ENCODE results near the gene TNFRSF14. TPM values are rescaled to one million over a fixed set of nuclear protein-coding genes. Genes with fewer than 3 reads are reported as not detected.

Gene TNFRSF14
- total RNA-seq, 1 donor from 2014 or later, result 0.26 TPM

DNA sequence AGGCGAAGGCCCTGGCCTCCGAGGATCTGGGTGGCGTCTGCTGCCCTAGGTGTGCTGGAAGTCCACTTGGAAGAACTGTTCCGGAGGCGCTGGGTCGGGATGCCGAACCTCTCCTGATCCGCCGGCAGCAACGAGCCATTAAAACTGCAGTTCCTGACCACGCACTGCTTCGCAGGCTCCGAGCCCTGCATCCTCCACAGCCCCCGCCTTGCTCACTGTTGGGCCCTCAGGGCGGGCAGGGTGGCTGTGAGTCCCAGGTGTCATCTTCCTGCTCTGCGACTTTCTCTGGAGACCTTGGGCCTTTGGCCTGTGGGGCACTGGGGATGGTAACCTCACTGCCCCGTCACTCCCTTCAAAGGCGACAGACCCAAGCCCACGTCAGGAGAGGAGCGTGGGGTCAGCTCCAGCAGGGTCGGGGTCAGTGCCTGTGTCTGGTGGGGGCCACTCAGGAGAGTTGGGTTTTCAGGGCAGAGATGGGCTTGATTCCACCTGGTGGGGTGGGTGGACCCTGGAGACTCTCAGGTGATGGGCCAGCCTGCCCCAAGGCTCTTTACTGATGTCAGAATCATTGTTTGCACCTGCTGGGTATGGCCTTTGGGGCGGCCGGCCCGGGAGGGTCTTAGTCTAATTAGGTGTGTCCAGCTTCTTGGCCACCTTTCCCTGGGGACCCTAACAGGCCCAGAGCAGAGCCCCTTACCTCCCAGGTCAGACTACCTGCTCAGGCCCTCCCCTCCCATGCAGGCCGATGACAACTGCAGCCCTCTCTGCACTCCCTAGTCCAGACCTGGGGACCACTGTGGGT lies 33.5 kb downstream of the TNFRSF14 start:
- no peak overlapping the region for H3K4me3 Mint-ChIP-seq (ENCODE audit: unreplicated experiment)
- H3K27ac Mint-ChIP-seq (ENCODE audit: unreplicated experiment), result no peak overlapping the region
- no peak for DNase-seq (ENCODE audit: low spot score)
- no peaks in the 10 kb centered on the region for H3K36me3 Mint-ChIP-seq (ENCODE audit: low read depth, unreplicated experiment)
- peaks cover 9% of the 10 kb centered on the region for H3K27me3 Mint-ChIP-seq (ENCODE audit: unreplicated experiment)
- TF ChIP-seq, protein P1, sequence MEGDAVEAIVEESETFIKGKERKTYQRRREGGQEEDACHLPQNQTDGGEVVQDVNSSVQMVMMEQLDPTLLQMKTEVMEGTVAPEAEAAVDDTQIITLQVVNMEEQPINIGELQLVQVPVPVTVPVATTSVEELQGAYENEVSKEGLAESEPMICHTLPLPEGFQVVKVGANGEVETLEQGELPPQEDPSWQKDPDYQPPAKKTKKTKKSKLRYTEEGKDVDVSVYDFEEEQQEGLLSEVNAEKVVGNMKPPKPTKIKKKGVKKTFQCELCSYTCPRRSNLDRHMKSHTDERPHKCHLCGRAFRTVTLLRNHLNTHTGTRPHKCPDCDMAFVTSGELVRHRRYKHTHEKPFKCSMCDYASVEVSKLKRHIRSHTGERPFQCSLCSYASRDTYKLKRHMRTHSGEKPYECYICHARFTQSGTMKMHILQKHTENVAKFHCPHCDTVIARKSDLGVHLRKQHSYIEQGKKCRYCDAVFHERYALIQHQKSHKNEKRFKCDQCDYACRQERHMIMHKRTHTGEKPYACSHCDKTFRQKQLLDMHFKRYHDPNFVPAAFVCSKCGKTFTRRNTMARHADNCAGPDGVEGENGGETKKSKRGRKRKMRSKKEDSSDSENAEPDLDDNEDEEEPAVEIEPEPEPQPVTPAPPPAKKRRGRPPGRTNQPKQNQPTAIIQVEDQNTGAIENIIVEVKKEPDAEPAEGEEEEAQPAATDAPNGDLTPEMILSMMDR (IDR thresholded peaks at IDR 0.05; ENCODE audit: unreplicated experiment), result no peak
- peaks cover 5% of the 10 kb centered on the region for H3K4me1 Mint-ChIP-seq (ENCODE audit: unreplicated experiment)
- H3K9me3 Mint-ChIP-seq (ENCODE audit: unreplicated experiment), result no peaks in the 10 kb centered on the region

DNA sequence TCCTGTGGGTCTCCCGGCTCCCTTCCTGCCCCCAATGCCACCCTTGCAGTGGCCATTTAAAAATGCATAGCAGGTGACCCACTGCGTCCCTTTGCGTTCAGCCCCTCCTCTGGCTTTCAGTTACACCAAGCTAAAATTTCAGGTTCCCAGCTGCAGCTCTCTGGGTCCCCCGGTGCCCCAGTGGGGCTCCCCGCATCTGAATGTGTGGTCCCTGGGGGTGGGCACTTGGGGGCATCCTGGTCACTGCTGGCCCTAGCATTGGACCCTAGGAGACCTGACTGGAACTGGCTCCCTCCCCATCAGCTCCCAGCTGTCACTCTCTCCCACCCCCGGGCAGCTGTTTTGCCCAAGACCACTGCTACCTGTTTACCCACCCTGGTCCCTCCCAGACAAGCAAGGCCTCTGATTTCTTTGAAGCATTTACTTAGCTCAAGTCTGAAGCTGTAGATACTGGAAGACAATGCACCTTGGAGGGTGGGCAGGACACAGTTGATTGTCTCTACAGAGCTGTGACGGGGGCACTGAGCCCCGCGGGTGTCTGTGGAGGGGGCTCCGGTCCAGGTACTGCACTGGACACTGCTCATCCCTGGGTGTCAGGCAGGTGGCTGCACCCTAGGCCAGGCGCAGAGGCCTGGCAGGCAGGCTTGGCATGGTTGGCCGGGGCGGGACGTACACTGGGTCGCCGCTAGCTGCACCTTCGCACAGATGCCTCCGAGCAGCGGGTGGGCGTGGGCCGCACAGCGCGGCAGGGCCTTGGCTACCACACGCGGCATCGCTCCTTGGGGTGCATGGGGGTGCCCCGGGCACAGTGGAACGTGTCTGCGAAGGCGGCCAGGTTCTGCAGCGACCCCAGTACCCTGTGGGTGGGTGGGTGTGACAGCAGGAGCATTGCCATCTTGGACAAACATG lies 34.3 kb downstream of the TNFRSF14 start:
- H3K27me3 Mint-ChIP-seq (ENCODE audit: unreplicated experiment), result peaks cover 8% of the 10 kb centered on the region
- TF ChIP-seq, protein P1 (IDR thresholded peaks at IDR 0.05; ENCODE audit: unreplicated experiment), result no peak

DNA sequence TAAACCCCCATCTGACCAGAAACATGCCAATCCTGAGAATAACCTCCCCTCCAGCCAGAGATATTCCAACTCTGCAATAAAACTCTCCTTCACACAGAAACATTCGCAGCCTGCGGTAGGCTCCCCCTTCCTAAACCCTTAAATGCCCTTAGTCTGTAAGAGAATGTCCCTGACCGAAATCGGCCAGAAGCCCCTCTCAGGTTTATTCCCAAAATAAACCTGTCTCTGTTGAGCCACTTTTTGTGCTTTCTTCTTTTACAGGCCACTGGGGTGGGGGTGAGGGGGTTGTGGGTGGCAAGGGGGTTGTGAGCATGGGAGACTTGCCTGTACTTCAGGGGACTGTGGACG lies 35.0 kb downstream of the TNFRSF14 start:
- no peaks in the 10 kb centered on the region for H3K9me3 Mint-ChIP-seq (ENCODE audit: unreplicated experiment)
- no peak overlapping the region for H3K27ac Mint-ChIP-seq (ENCODE audit: unreplicated experiment)
- H3K27me3 Mint-ChIP-seq (ENCODE audit: unreplicated experiment), result peaks cover 5% of the 10 kb centered on the region
- TF ChIP-seq, protein P1 (IDR thresholded peaks at IDR 0.05; ENCODE audit: unreplicated experiment), result no peak
- no peak for DNase-seq (ENCODE audit: low spot score)
- H3K4me1 Mint-ChIP-seq (ENCODE audit: unreplicated experiment), result no peaks in the 10 kb centered on the region
- H3K36me3 Mint-ChIP-seq (ENCODE audit: low read depth, unreplicated experiment), result no peaks in the 10 kb centered on the region
- peak overlapping the region; percentile 25 for H3K4me3 Mint-ChIP-seq (ENCODE audit: unreplicated experiment)

More for the DNA sequence above, 34.3 kb downstream of the TNFRSF14 start:
- Mint-ChIP-seq H3K9me3 (ENCODE audit: unreplicated experiment) (no peaks in the 10 kb centered on the region), H3K27ac (ENCODE audit: unreplicated experiment) (no peak overlapping the region), H3K36me3 (ENCODE audit: low read depth, unreplicated experiment) (no peaks in the 10 kb centered on the region), H3K4me1 (ENCODE audit: unreplicated experiment) (no peaks in the 10 kb centered on the region), H3K4me3 (ENCODE audit: unreplicated experiment) (no peak overlapping the region)
- DNase-seq (ENCODE audit: low spot score), result no peak

DNA sequence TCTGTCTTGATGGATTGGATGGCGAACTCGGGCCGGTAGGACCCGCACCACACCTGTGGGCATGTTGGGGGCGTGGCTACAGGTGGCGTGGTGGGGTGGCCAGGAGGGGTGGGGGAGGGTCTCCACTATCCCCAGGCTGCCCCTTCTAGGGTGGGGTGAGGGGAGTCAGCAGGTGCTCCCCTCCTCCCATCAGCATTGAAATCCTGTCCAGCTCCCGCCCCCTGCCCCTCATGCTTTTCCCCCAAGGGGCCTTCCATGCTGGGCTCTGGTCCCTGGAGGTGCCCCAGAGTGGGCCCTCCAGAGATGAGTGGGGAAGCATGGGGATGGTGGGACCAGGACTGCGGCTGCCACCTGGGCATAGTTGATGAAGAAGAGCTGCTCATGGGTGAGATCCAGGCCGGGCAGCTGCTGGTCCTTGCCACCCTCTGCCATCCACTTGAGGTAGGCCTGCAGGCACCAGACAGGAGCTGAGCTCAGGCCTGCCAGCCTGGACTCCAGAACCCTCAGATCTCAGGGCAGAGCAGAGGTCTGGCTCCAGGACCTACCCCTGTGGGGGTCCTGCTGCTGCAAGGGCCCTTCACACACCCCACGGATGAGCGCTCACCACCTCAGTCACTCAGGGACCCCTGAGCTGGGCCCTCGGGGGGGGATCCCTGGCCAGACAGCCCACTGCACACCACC lies 35.5 kb downstream of the TNFRSF14 start:
- Mint-ChIP-seq H3K4me3 (ENCODE audit: unreplicated experiment) (no peak overlapping the region), H3K27ac (ENCODE audit: unreplicated experiment) (no peak overlapping the region)

More for the DNA sequence above, 35.5 kb downstream of the TNFRSF14 start:
- TF ChIP-seq, protein P1 (IDR thresholded peaks at IDR 0.05; ENCODE audit: unreplicated experiment), result no peak
- H3K36me3 Mint-ChIP-seq (ENCODE audit: low read depth, unreplicated experiment), result no peaks in the 10 kb centered on the region
- no peaks in the 10 kb centered on the region for H3K4me1 Mint-ChIP-seq (ENCODE audit: unreplicated experiment)
- peaks cover 4% of the 10 kb centered on the region for H3K27me3 Mint-ChIP-seq (ENCODE audit: unreplicated experiment)
- H3K9me3 Mint-ChIP-seq (ENCODE audit: unreplicated experiment), result no peaks in the 10 kb centered on the region
- no peak for DNase-seq (ENCODE audit: low spot score)
